Uterus (tissue), 2 donors: ENCODE data around the gene SNAP29.

Experiments
- POLR2A ChIP-seq, 2 donors: fragments of 450-650 bp; IDR thresholded peaks; one replicate each; pipeline ENCODE4 v1.6.1; 2016; ENCODE audit warnings: antibody characterized with exemption in 2 of 2, mild to moderate bottlenecking in 1 of 2, moderate library complexity in 1 of 2
- TF ChIP-seq, protein P1 (sequence below), 4 experiments: fragments of 200-600 bp in 2 of 4; fragments of 450-650 bp in 2 of 4; sonication (generic) in 2 of 4; IDR thresholded peaks; one replicate each; pipeline ENCODE4 v1.5.1; 2016 to 2019; ENCODE audit warnings: antibody characterized with exemption in 4 of 4, mild to moderate bottlenecking in 2 of 4, moderate library complexity in 1 of 4

DNA sequence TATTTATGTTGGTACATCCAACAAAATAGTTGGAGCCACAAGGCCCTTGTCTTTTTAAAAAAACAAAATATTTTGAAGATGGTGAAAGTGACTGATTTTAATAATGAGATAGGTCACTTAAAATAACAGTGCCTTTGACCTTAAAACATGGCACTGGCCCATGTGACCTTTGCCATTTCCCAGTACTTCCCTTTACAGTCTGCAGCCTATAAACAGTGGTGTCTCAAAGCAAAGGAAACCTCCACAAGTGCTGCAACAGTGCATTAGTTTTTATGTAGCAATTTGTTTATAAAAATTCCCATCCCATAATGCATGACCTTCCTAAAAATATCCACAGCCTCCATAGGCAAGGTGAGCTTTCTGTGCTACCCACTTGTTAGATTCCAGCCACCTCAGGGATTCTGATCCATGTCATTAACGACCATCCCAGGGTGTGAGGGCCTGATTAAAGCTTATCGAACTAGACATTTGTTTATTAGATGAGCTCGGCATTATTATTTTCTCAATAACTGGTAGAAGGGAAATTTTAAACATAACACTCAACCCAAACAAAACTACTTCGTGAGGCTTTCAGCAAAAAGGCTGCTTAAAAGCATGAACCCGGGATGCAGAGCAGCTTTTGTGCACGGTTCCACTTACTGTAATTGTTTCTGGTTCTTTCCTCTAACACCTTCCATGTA, 30.4 kb downstream of the SNAP29 start:
- TF ChIP-seq, protein P1, sequence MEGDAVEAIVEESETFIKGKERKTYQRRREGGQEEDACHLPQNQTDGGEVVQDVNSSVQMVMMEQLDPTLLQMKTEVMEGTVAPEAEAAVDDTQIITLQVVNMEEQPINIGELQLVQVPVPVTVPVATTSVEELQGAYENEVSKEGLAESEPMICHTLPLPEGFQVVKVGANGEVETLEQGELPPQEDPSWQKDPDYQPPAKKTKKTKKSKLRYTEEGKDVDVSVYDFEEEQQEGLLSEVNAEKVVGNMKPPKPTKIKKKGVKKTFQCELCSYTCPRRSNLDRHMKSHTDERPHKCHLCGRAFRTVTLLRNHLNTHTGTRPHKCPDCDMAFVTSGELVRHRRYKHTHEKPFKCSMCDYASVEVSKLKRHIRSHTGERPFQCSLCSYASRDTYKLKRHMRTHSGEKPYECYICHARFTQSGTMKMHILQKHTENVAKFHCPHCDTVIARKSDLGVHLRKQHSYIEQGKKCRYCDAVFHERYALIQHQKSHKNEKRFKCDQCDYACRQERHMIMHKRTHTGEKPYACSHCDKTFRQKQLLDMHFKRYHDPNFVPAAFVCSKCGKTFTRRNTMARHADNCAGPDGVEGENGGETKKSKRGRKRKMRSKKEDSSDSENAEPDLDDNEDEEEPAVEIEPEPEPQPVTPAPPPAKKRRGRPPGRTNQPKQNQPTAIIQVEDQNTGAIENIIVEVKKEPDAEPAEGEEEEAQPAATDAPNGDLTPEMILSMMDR (IDR thresholded peaks at IDR 0.05), result no peak
- no peak for TF ChIP-seq POLR2A (IDR thresholded peaks at IDR 0.05)
